HG03196 (cell line): ENCODE results near the gene ABCA12.

ENCODE experiments used
- ATAC-seq: cut with Tn5 transposase; IDR thresholded peaks from one replicate; pipeline ENCODE4 v1.9.1; 2021; ENCODE audit not compliant: unreplicated experiment

Gene ABCA12

GRCh38 chr2:215137329-215137686, 1.1 kb downstream of the ABCA12 start:
- no peak for ATAC-seq

GRCh38 chr2:215136669-215137328, 1.6 kb downstream of the ABCA12 start:
- peak; percentile 51 for ATAC-seq

- ATAC-seq: no peak
These were observed 18.0 kb downstream of the ABCA12 start for GRCh38 chr2:215120401-215120800.

DNA sequence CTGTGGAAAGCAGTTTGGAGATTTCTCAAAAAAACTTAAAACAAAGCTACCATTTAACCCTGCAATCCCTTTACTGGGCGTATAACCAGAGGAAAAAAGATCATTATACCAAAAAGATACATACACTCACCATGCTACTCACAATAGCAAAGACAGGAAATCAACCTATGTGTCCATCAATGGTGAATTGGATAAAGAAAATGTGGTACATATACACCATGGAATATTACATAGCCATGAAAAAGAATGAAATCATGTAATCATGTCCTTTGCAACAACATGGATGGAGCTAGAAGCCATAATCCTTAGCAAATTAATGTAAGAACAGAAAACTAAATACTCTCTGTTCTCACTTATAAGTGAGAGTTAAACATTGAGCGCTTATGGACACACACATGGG, 18.6 kb downstream of the ABCA12 start:
- ATAC-seq: no peak

DNA sequence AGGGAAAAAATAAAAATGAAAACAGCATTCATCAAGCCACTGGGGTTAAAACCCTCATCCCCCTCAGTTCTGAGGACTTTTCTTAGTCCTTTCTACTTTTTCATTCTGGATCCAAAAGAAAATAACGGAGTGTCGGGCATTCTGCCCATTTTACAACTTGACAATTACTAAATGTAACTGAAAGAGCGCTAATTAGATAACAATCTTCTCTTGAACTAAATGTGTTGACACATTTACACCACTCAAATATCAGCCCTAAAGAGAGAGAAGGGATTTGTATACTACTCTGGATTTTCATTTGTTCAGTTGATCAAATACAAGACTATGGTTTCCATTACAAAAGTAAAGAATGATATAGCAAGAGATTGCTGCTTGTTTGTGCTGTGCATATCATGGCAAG, 27.5 kb downstream of the ABCA12 start:
- no peak for ATAC-seq

GRCh38 chr2:215107216-215108056, 31.0 kb downstream of the ABCA12 start:
- ATAC-seq: no peak

- no peak for ATAC-seq
These were observed 32.6 kb downstream of the ABCA12 start for GRCh38 chr2:215105607-215106354.

- ATAC-seq: no peak
These were observed 34.2 kb downstream of the ABCA12 start for GRCh38 chr2:215104226-215104625.

DNA sequence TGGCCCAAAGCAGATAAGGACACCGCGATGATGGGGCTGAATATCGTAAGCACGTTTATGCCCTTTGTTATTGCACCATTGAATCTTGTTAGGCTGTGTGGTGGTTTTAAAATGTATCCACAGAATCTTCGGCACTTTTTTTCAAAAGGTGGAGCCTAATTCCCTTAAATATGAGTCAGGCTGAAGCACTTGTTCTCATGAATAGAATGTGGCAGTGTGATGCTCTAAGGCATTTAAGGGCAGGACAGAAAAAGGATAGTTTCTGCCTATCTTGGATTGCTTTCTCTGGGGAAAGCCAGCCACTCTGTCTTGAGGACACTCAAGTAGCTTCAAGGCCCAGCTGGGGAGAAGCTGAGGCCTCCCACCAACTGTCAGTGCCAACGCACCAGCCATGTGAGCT, 39.6 kb downstream of the ABCA12 start:
- ATAC-seq: no peak

GRCh38 chr2:215084080-215084479, 54.3 kb downstream of the ABCA12 start:
- no peak for ATAC-seq

DNA sequence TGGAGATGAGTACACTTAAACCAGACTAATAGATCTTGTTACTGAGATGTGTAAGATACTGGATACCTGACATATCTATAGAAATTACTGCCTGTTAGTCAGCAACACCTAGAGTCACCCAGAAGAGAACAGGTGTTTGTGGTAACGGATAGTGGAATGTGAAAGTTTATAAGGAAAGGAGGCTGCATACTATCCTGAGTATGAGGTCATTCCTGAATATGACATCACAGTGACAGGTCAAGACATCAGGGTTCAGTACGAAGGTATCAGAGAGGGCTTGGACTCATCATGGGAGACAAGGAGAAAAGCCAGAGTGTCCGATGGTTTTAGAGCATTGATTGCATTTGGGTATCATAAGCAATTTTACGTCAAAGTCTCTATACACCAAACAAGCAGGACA, 55.3 kb downstream of the ABCA12 start:
- ATAC-seq: no peak

- ATAC-seq: no peak
These were observed 56.0 kb downstream of the ABCA12 start for GRCh38 chr2:215082446-215082845.

DNA sequence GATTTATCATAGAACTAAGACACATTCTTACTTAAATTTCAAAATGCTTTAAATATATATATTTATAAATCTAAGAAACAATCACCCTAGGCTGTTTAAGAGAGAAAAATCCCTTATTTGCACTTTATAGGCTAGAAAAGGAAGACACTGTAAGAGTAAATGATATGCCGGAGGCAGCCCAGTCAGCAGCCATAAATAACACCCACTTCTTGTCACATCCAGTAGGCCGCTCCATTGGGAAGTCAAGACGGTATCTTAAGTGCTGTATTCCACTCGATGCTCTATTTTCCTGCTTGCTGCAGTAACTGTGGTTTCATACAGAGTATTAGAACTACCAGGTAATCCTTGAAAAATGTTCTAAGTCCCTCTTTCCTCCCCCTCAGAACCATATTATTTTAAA, 57.9 kb downstream of the ABCA12 start:
- ATAC-seq: no peak

DNA sequence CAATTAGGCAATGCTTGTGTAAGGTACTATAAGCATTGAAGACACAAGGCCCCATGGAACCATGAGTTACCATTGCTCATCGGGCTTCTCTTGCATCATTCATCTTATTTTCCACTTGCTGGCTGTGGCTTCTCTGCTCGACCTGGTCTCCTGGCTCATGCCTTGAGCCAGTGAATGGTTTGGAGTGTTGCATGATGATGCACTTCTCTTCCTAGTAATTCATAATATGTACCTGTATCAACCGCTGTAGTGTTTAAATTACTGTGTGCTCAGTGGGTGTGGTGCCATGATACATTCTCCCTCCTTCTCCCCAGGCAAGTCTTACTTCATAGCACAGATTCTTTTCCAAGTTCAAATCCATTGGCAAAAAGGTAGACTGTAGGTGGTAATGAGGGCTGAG, 66.8 kb downstream of the ABCA12 start:
- ATAC-seq: no peak

- no peak for ATAC-seq
These were observed 70.0 kb downstream of the ABCA12 start for GRCh38 chr2:215068399-215068798.

GRCh38 chr2:215066124-215066523, 72.3 kb downstream of the ABCA12 start:
- no peak for ATAC-seq

GRCh38 chr2:215063526-215063925, 74.9 kb downstream of the ABCA12 start:
- ATAC-seq: no peak

DNA sequence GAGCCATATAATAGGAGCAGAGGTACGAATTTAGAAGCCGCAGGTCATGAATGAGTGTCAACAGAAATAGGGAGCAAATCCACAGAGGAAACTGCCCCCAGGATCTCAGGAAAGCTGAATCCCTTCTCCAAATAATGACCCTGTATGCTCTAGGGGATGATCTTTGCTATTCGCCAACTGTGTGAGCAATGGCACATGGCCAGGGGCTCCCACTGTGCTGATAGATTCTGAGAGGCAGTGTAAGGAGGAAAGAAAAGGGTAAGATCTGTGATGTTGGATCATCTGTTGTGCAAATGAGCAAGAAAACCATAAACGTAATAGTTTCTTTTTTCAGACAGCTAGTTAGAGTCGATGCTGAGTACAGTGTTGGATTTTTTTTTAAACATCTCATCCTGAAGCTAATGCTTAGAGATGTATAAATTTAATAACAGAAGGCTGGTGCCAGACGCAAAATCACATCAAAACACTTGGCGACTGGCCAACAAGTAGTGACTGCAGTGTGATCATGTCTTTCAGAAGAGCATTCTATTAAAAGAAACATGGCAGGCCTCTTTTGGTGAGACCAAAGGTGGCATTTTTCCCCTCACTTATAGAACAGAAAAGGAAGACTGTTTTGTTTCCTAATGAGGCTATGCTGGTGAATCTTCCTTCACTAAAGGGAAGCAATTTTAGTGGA, 77.4 kb downstream of the ABCA12 start:
- ATAC-seq: no peak

DNA sequence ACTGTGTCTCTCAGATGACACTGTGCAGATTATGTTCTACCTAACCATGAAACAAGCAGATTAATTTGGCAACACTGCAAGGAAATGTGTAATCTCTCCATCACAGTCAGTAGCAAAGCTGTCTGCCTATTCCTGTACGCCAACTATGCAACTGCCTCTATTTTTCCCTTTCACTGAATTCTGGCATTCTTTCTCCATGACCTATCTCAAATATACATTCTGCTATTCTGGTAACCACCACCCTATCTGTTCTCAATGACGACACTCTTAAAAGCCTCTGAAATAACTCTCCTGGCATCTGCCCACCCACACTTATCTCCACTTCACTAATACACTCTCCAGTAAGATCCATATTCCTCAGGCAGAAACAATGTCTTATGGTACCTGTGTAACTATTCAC, 78.7 kb downstream of the ABCA12 start:
- no peak for ATAC-seq

DNA sequence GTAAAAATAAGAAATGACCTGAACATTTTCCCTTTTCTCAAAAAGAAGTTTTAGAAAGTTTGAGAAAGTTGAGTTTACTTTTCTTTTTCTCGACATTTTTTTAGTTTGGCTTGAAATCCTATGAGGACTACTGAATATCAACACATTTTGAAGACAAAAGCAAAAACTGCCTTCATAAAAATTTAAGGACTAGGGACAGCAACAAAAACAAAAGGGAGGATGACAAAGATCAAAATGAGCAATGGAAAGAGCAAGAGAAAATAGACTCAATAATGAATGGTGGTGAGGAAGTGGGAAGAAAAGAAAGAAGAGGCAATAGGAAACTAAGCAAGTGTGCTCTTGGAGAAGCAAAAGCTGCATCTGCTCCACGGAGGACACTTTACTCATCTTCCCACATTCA, 82.5 kb downstream of the ABCA12 start:
- ATAC-seq: no peak

GRCh38 chr2:215052810-215053209, 85.6 kb downstream of the ABCA12 start:
- no peak for ATAC-seq
